Activated naive CD4-positive, alpha-beta T cell treated with anti-CD3 and anti-CD28 coated beads, Interleukin-2, amount 50 U/mL, for 16 hours (primary cell): Measurements from ENCODE around the gene PLA1A.
"Not testable (repeated sequence)": the region's sequence is repeated elsewhere in the genome, so short reads cannot be mapped to it uniquely, and the experiment has no call there.

Source experiments
- DNase-seq: peaks from one replicate; pipeline ENCODE4 v3.0.0-alpha.2; 2020

The PLA1A gene

GRCh38 chr3:119580067-119580760 is 17.5 kb upstream of the PLA1A start:
- DNase-seq = no peak

GRCh38 chr3:119582178-119582577 is 15.5 kb upstream of the PLA1A start:
- DNase-seq = no peak

- no peak for DNase-seq
These were observed 12.5 kb upstream of the PLA1A start for GRCh38 chr3:119585208-119585607.

GRCh38 chr3:119585856-119586570 is 11.7 kb upstream of the PLA1A start:
- DNase-seq = no peak

- DNase-seq = no peak
These were observed 10.9 kb upstream of the PLA1A start for GRCh38 chr3:119586733-119587172.

GRCh38 chr3:119588112-119588511 is 9.6 kb upstream of the PLA1A start:
- no peak for DNase-seq

- no peak for DNase-seq
These were observed 8.4 kb upstream of the PLA1A start for GRCh38 chr3:119589102-119589773.

- no peak for DNase-seq
These were observed 7.0 kb upstream of the PLA1A start for GRCh38 chr3:119590706-119591105.

- no peak for DNase-seq
These were observed 4.8 kb upstream of the PLA1A start for GRCh38 chr3:119592861-119593260.

- DNase-seq = no peak
These were observed 3.6 kb upstream of the PLA1A start for GRCh38 chr3:119594066-119594465.

GRCh38 chr3:119594929-119595328 is 2.8 kb upstream of the PLA1A start:
- not testable (repeated sequence) for DNase-seq

GRCh38 chr3:119595639-119596334 is 1.9 kb upstream of the PLA1A start:
- DNase-seq = no peak

- no peak for DNase-seq
These were observed 1.3 kb upstream of the PLA1A start for GRCh38 chr3:119596398-119596797.

GRCh38 chr3:119598410-119599098 is 869 bp downstream of the PLA1A start:
- no peak for DNase-seq

GRCh38 chr3:119599558-119600174 is 2.0 kb downstream of the PLA1A start:
- no peak for DNase-seq

GRCh38 chr3:119600732-119601131 is 3.0 kb downstream of the PLA1A start:
- no peak for DNase-seq

- no peak for DNase-seq
These were observed 3.5 kb downstream of the PLA1A start for GRCh38 chr3:119601154-119601553.

- DNase-seq = no peak
These were observed 5.0 kb downstream of the PLA1A start for GRCh38 chr3:119602676-119603075.

- DNase-seq = no peak
These were observed 7.2 kb downstream of the PLA1A start for GRCh38 chr3:119604878-119605277.

GRCh38 chr3:119608405-119609000 is 10.8 kb downstream of the PLA1A start:
- no peak for DNase-seq

GRCh38 chr3:119609301-119609700 is 11.6 kb downstream of the PLA1A start:
- no peak for DNase-seq

GRCh38 chr3:119611664-119612063 is 14.0 kb downstream of the PLA1A start:
- no peak for DNase-seq
